ENCODE data around the gene VTI1B. TPM values are rescaled to one million over a fixed set of nuclear protein-coding genes. Genes with fewer than 3 reads are reported as not detected.

The VTI1B gene
- total RNA-seq, 2 experiments from 2014 or later, result 41.5 to 93.3 TPM

DNA sequence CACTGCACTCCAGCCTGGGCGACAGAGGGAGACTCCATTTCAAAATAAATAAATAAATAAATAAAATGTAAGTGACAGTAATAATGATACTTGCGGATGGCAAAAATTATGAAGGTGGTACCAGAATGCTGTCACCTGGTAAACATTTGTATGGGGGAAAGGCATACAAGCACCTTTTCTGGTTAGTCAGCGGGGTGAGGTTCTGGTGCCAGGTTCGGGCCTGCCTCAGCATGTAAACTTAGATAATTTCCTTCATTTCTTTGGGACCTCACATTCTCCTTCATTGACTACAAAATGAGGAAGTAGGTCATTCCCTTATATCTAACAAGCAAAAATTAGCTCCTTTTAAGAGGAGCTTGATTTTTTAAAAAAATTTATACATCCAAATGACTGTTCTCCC is 10.8 kb downstream of the VTI1B start:
- TF ChIP-seq, protein P1, sequence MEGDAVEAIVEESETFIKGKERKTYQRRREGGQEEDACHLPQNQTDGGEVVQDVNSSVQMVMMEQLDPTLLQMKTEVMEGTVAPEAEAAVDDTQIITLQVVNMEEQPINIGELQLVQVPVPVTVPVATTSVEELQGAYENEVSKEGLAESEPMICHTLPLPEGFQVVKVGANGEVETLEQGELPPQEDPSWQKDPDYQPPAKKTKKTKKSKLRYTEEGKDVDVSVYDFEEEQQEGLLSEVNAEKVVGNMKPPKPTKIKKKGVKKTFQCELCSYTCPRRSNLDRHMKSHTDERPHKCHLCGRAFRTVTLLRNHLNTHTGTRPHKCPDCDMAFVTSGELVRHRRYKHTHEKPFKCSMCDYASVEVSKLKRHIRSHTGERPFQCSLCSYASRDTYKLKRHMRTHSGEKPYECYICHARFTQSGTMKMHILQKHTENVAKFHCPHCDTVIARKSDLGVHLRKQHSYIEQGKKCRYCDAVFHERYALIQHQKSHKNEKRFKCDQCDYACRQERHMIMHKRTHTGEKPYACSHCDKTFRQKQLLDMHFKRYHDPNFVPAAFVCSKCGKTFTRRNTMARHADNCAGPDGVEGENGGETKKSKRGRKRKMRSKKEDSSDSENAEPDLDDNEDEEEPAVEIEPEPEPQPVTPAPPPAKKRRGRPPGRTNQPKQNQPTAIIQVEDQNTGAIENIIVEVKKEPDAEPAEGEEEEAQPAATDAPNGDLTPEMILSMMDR (conservative IDR thresholded peaks at IDR 0.05; ENCODE audit: low read length), result no peak
- TF ChIP-seq EZH2phosphoT487 (IDR thresholded peaks at IDR 0.05; ENCODE audit: borderline replicate concordance, low read depth, low read length), result no peak
- Histone ChIP-seq H3K4me1 (ENCODE audit: insufficient read depth, low read length, poor library complexity, severe bottlenecking) (peaks cover 15% of the 10 kb centered on the region), H3K27ac (ENCODE audit: low read depth, low read length, poor library complexity, severe bottlenecking) (no peak overlapping the region), H2AFZ (ENCODE audit: low read length) (no peak overlapping the region), H3K9me2 (ENCODE audit: insufficient read depth, low read length) (no peaks in the 10 kb centered on the region), H3K4me3 (ENCODE audit: low read depth, low read length, poor library complexity, severe bottlenecking) (no peak overlapping the region), H3K79me2 (ENCODE audit: insufficient read depth, low read depth, low read length) (peaks cover 38% of the 10 kb centered on the region), H3K36me3 (ENCODE audit: insufficient read depth, low read length) (peaks cover 34% of the 10 kb centered on the region), H3K4me2 (ENCODE audit: low read length) (no peak overlapping the region), H3K9me3 (ENCODE audit: low read length) (no peaks in the 10 kb centered on the region), H4K20me1 (ENCODE audit: insufficient read depth, low read length) (peaks cover 20% of the 10 kb centered on the region)
- ChIA-PET POLR2A (interaction anchor here (0.6 to 1.3 kb wide), 4 partner anchors 10 to 378 kb away, joined by 3 to 4 read pairs (median 4); no protein-coding TSS in a partner anchor), CTCF (ENCODE audit: unreplicated experiment) (interaction anchor here (1.7 kb wide), 1 partner anchor 41 kb away, joined by 4 read pairs; no protein-coding TSS in a partner anchor)
- DNase-seq (ENCODE audit: low spot score), result no peak
- intact Hi-C loops (cut with micrococcal nuclease; ENCODE audit: unreplicated experiment), result no loop called here
- no TSS peak for BruUV-seq (replicated peaks)

DNA sequence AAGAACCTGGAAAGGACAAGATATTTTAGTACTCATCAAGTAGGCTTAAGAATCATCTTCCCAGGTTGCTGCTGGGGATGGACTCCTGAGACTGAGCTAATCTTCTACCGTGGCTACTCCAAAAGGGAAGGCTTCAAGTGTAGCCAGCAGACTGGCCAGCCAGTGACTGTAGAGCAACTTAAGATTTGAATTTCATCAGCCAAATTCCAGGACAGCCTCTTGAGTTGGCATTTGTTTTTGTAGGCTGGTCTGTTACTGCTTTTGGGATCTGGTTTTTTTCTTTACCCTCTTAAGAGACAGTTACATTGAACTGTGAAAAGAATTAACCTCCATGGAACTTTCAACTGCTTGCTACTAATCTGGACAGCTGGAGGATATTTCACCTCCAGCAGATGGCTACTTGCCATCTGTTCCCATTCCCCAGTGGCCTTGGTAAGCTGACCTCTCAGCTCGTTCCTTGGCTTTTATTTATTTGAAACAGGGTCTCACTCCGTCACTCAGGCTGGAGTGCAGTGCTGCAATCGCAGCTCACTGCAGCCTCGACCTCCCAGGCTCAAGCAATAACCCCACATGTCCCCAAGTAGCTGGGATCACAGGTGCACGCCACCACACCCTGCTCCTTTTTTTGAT is 20.7 kb downstream of the VTI1B start:
- POLR2A ChIA-PET, result interaction anchor here (0.6 to 1.4 kb wide), 2 partner anchors 12 to 1029 kb away, joined by 4 read pairs; no protein-coding TSS in a partner anchor
- Histone ChIP-seq H3K79me2 (ENCODE audit: insufficient read depth, low read depth, low read length) (no peaks in the 10 kb centered on the region), H2AFZ (ENCODE audit: low read length) (no peak overlapping the region), H3K9me2 (ENCODE audit: insufficient read depth, low read length) (no peaks in the 10 kb centered on the region), H3K36me3 (ENCODE audit: insufficient read depth, low read length) (peaks cover 95% of the 10 kb centered on the region), H3K9me3 (ENCODE audit: low read length) (no peaks in the 10 kb centered on the region), H3K4me3 (ENCODE audit: low read depth, low read length, poor library complexity, severe bottlenecking) (no peak overlapping the region), H3K4me1 (ENCODE audit: insufficient read depth, low read length, poor library complexity, severe bottlenecking) (no peaks in the 10 kb centered on the region), H3K4me2 (ENCODE audit: low read length) (no peak overlapping the region), H4K20me1 (ENCODE audit: insufficient read depth, low read length) (no peaks in the 10 kb centered on the region), H3K27ac (ENCODE audit: low read depth, low read length, poor library complexity, severe bottlenecking) (no peak overlapping the region)
- intact Hi-C loops (cut with micrococcal nuclease; ENCODE audit: unreplicated experiment), result no loop called here
- CTCF ChIA-PET (ENCODE audit: unreplicated experiment), result no interaction called here
- TF ChIP-seq EZH2phosphoT487 (IDR thresholded peaks at IDR 0.05; ENCODE audit: borderline replicate concordance, low read depth, low read length), result no peak
- TF ChIP-seq, protein P1 (conservative IDR thresholded peaks at IDR 0.05; ENCODE audit: low read length), result no peak
- DNase-seq (ENCODE audit: low spot score), result no peak
- BruUV-seq (replicated peaks), result no TSS peak

DNA sequence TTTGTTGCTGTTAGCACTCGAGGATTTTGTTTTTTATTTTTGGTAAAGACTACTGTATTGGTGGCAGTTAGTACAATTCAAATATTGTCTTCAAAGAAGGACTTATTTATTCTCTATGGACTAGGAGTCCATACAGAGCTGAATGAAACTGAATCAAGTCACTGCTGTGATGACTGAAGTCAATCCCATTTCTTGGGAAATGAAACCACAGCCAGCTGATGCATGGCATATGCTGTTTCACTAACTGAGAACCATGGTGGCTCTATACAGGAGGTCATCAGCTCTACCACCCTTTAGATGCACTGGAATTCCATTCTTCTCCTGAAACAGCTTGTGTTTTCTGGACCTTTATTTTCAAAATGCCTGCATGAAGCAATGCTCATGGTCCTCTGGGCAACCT is 22.2 kb downstream of the VTI1B start:
- no TSS peak for BruUV-seq (replicated peaks)
- Histone ChIP-seq H3K9me2 (ENCODE audit: insufficient read depth, low read length) (no peaks in the 10 kb centered on the region), H3K4me1 (ENCODE audit: insufficient read depth, low read length, poor library complexity, severe bottlenecking) (no peaks in the 10 kb centered on the region), H3K4me2 (ENCODE audit: low read length) (no peak overlapping the region), H3K4me3 (ENCODE audit: low read depth, low read length, poor library complexity, severe bottlenecking) (no peak overlapping the region), H2AFZ (ENCODE audit: low read length) (no peak overlapping the region), H3K27ac (ENCODE audit: low read depth, low read length, poor library complexity, severe bottlenecking) (no peak overlapping the region), H3K79me2 (ENCODE audit: insufficient read depth, low read depth, low read length) (no peaks in the 10 kb centered on the region), H3K36me3 (ENCODE audit: insufficient read depth, low read length) (peaks cover 93% of the 10 kb centered on the region), H4K20me1 (ENCODE audit: insufficient read depth, low read length) (no peaks in the 10 kb centered on the region), H3K9me3 (ENCODE audit: low read length) (no peaks in the 10 kb centered on the region)
- CTCF ChIA-PET (ENCODE audit: unreplicated experiment), result no interaction called here
- TF ChIP-seq, protein P1 (conservative IDR thresholded peaks at IDR 0.05; ENCODE audit: low read length), result no peak
- TF ChIP-seq EZH2phosphoT487 (IDR thresholded peaks at IDR 0.05; ENCODE audit: borderline replicate concordance, low read depth, low read length), result no peak
- intact Hi-C loops (cut with micrococcal nuclease; ENCODE audit: unreplicated experiment), result no loop called here
- POLR2A ChIA-PET, result interaction anchor here (0.6 to 1.1 kb wide), 2 partner anchors 15 to 20 kb away, joined by 3 to 4 read pairs; no protein-coding TSS in a partner anchor
- no peak for DNase-seq (ENCODE audit: low spot score)

All from OCI-LY7 (cell line).